Lower leg skin (tissue), 3 donors: ENCODE data around the gene ZSWIM6.

Experiments used
- POLR2A ChIP-seq, 2 donors: fragments of 450-650 bp; IDR thresholded peaks; one replicate each; pipeline ENCODE4 v1.6.1; 2016 to 2017; ENCODE audit warnings: antibody characterized with exemption in 2 of 2, mild to moderate bottlenecking in 1 of 2, moderate library complexity in 1 of 2
- TF ChIP-seq, protein P1 (sequence below), 3 donors: fragments of 450-650 bp; IDR thresholded peaks; one replicate each; pipeline ENCODE4 v1.5.1; 2016; ENCODE audit warnings: antibody characterized with exemption in 3 of 3, mild to moderate bottlenecking in 3 of 3, moderate library complexity in 2 of 3

DNA sequence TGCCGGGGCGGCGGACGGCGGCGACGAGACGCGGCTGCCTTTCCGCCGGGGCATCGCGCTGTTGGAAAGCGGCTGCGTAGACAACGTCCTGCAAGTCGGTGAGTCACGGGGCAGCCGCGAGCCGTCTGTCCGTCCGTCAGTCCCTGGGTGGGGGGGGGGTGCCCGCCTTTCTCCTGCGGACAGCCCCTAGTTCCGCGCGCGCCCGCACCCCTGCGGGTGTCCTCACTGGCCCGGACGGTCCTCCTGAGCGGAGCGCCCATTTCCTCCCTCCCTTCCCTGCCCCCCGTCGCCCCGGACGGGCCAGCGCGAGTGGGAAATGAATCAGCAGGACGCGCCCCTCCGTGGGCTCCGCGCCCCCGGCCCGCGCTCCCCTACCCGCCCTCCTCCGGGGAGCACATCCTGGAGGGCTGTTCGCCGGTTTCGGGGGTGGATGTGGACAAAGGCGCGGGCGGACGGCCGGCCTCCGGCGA, 828 bp downstream of the ZSWIM6 start:
- TF ChIP-seq, protein P1, sequence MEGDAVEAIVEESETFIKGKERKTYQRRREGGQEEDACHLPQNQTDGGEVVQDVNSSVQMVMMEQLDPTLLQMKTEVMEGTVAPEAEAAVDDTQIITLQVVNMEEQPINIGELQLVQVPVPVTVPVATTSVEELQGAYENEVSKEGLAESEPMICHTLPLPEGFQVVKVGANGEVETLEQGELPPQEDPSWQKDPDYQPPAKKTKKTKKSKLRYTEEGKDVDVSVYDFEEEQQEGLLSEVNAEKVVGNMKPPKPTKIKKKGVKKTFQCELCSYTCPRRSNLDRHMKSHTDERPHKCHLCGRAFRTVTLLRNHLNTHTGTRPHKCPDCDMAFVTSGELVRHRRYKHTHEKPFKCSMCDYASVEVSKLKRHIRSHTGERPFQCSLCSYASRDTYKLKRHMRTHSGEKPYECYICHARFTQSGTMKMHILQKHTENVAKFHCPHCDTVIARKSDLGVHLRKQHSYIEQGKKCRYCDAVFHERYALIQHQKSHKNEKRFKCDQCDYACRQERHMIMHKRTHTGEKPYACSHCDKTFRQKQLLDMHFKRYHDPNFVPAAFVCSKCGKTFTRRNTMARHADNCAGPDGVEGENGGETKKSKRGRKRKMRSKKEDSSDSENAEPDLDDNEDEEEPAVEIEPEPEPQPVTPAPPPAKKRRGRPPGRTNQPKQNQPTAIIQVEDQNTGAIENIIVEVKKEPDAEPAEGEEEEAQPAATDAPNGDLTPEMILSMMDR (IDR thresholded peaks at IDR 0.05) = no peak
- no peak for TF ChIP-seq POLR2A (IDR thresholded peaks at IDR 0.05)
